Measurements from ENCODE around the gene UPF1.

DNA sequence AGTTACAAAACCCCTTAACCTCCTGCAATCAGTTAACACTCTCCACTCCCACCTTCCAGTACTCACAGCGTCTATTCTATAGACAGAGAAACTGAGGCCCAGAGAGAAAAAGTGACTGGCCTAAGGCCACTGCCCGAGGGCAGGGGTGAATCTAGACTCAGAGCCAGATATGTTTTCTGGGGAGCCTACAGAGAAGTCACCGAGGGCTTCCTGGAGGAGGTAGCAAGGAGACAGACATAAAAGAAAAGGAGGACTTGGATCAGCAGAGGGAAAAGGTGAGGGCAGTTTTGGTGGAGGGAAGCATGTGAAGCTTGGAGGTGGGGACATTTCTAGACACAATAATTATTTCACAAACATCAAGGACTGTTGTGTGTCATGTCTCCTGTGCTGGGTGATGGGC lies 39.1 kb upstream of the UPF1 start:
- no peak for TF ChIP-seq HOXA7 (CRISPR knock-in tag; IDR thresholded peaks at IDR 0.05)
- TF ChIP-seq MAFK (IDR thresholded peaks at IDR 0.05; ENCODE audit: partially characterized antibody) = no peak
- no peak for TF ChIP-seq NFE2L2 (conservative IDR thresholded peaks at IDR 0.05; ENCODE audit: low read length)
- TF ChIP-seq, protein P1, sequence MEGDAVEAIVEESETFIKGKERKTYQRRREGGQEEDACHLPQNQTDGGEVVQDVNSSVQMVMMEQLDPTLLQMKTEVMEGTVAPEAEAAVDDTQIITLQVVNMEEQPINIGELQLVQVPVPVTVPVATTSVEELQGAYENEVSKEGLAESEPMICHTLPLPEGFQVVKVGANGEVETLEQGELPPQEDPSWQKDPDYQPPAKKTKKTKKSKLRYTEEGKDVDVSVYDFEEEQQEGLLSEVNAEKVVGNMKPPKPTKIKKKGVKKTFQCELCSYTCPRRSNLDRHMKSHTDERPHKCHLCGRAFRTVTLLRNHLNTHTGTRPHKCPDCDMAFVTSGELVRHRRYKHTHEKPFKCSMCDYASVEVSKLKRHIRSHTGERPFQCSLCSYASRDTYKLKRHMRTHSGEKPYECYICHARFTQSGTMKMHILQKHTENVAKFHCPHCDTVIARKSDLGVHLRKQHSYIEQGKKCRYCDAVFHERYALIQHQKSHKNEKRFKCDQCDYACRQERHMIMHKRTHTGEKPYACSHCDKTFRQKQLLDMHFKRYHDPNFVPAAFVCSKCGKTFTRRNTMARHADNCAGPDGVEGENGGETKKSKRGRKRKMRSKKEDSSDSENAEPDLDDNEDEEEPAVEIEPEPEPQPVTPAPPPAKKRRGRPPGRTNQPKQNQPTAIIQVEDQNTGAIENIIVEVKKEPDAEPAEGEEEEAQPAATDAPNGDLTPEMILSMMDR (IDR thresholded peaks at IDR 0.05) = no peak

Measured in A549 (cell line).